HG03442 (cell line): ENCODE results near the gene ARSI.

Experiments used
- ATAC-seq: cut with Tn5 transposase; IDR thresholded peaks from one replicate; pipeline ENCODE4 v1.9.1; 2021; ENCODE audit warnings: mild to moderate bottlenecking, moderate library complexity; ENCODE audit not compliant: unreplicated experiment

Gene ARSI

GRCh38 chr5:150302301-150303069 lies at the start of gene ARSI:
ARSI (minus strand) TSS chr5:150302905; CDS start chr5:150302373, 532 bp downstream.
- ATAC-seq = no peak

- ATAC-seq = peak; percentile 92
Observed at GRCh38 chr5:150350524-150351344, 48.0 kb upstream of the ARSI start.

- no peak for ATAC-seq
Observed at GRCh38 chr5:150349681-150350275, 47.1 kb upstream of the ARSI start.

GRCh38 chr5:150347451-150347850 lies 44.7 kb upstream of the ARSI start:
- no peak for ATAC-seq

GRCh38 chr5:150347003-150347402 lies 44.3 kb upstream of the ARSI start:
- ATAC-seq = no peak

- ATAC-seq = no peak
Observed at GRCh38 chr5:150346592-150346991, 43.9 kb upstream of the ARSI start.

- ATAC-seq = no peak
Observed at GRCh38 chr5:150345716-150346115, 43.0 kb upstream of the ARSI start.

- no peak for ATAC-seq
Observed at GRCh38 chr5:150343994-150344631, 41.4 kb upstream of the ARSI start.

GRCh38 chr5:150342583-150342982 lies 39.9 kb upstream of the ARSI start:
- ATAC-seq = no peak

GRCh38 chr5:150341989-150342388 lies 39.3 kb upstream of the ARSI start:
- no peak for ATAC-seq

- no peak for ATAC-seq
Observed at GRCh38 chr5:150341331-150341730, 38.6 kb upstream of the ARSI start.

GRCh38 chr5:150340614-150341255 lies 38.0 kb upstream of the ARSI start:
- no peak for ATAC-seq

- ATAC-seq = no peak
Observed at GRCh38 chr5:150339841-150340240, 37.1 kb upstream of the ARSI start.

- no peak for ATAC-seq
Observed at GRCh38 chr5:150339165-150339564, 36.5 kb upstream of the ARSI start.

GRCh38 chr5:150338546-150338945 lies 35.8 kb upstream of the ARSI start:
- no peak for ATAC-seq

GRCh38 chr5:150335778-150336177 lies 33.1 kb upstream of the ARSI start:
- no peak for ATAC-seq

- no peak for ATAC-seq
Observed at GRCh38 chr5:150333400-150333799, 30.7 kb upstream of the ARSI start.

- no peak for ATAC-seq
Observed at GRCh38 chr5:150329881-150330876, 27.5 kb upstream of the ARSI start.

- no peak for ATAC-seq
Observed at GRCh38 chr5:150329038-150329437, 26.3 kb upstream of the ARSI start.

GRCh38 chr5:150328515-150328914 lies 25.8 kb upstream of the ARSI start:
- no peak for ATAC-seq
